ENCODE data around the gene EPHA8. TPM values are rescaled to one million over a fixed set of nuclear protein-coding genes. Genes with fewer than 3 reads are reported as not detected.

EPHA8 gene
- polyA plus RNA-seq, 2 of the 4 experiments (the other 2 are of a cell fraction) = not detected

DNA sequence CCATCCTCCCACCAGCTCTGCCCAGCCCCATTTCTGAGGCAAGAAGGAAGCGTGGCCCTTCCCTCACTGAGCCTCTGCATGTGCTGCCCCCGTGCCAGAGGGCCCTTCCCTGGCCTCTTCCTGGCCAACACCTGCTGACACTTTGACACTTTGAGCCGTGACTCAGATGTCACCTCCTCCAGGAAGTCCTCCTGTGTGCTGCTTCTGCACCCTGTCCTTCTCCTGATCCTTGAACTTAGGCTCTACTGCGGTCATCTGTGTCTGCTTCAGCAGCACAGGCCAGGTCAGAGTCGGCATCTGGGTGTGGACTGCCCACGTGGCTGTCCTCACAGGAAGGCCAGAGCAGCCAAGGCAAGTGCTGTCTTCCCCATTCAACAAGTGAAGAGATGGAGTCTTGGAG, 19.6 kb upstream of the EPHA8 start:
- no peak overlapping the region for H3K4me3 ChIP-seq
- TF ChIP-seq ZFP36 (IDR thresholded peaks at IDR 0.05; ENCODE audit: borderline replicate concordance, partially characterized antibody) (peak; percentile 80), HOXB5 (CRISPR knock-in tag; IDR thresholded peaks at IDR 0.05) (no peak)
- DNase-seq (ENCODE audit: low read depth in 1 of 2, low spot score in 1 of 2) = no peak
- ChIA-PET CTCF (no interaction called here), POLR2A (no interaction called here)
- H3K9me3 ChIP-seq = no peaks in the 10 kb centered on the region
- no peak for ATAC-seq
- no peaks in the 10 kb centered on the region for H3K4me1 ChIP-seq
- H3K27ac ChIP-seq = no peak overlapping the region
- FAIRE-seq = no peak
- 62% methylated on average over 6 of the region's 6 CpGs for WGBS (ENCODE audit: missing lambda C conversion rate)
- H3K4me2 ChIP-seq = no peak overlapping the region

DNA sequence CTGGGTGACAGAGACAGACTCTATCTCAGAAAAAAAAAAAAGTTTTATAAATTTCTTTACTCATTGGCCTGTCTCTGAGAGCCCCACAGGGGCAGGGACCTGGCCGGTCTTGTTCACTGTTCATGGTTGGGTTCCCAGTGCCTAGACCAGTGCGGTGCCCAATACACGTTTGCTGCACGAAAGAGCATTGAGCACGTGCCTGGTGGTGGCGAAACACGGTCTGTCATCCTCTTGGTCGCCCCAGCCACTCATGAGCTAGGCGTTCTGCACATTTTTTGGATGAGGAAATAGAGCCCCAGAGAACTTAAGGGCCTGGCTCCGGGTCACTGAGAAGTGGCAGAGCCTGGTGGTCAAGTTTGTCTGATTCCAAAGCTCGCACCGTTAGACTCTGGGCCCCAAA, 18.7 kb upstream of the EPHA8 start:
- Histone ChIP-seq H3K4me1 (no peaks in the 10 kb centered on the region), H3K4me2 (no peak overlapping the region), H3K4me3 (no peak overlapping the region), H3K9me3 (no peaks in the 10 kb centered on the region), H3K27ac (no peak overlapping the region)
- ChIA-PET CTCF (interaction anchor here (1.4 kb wide), 1 partner anchor 16 kb away, joined by 3 read pairs; no protein-coding TSS in a partner anchor), POLR2A (no interaction called here)
- WGBS (ENCODE audit: missing lambda C conversion rate) = 90% methylated on average over 9 of the region's 12 CpGs
- ATAC-seq (no peak), FAIRE-seq (no peak), DNase-seq (ENCODE audit: low read depth in 1 of 2, low spot score in 1 of 2) (no peak)
- TF ChIP-seq RAD21 (conservative IDR thresholded peaks at IDR 0.05 in 1 of 2, IDR thresholded peaks at IDR 0.05 in 1 of 2) (no peak), BHLHE40 (IDR thresholded peaks at IDR 0.05; ENCODE audit: low read depth, low read length) (no peak), ZFP36 (IDR thresholded peaks at IDR 0.05; ENCODE audit: borderline replicate concordance, partially characterized antibody) (no peak), NR3C1 (IDR thresholded peaks at IDR 0.05) (no peak), MAZ (IDR thresholded peaks at IDR 0.05; ENCODE audit: borderline replicate concordance, low read depth, low read length) (no peak), HEYL (CRISPR knock-in tag; IDR thresholded peaks at IDR 0.05) (no peak), CHD4 (IDR thresholded peaks at IDR 0.05; ENCODE audit: borderline replicate concordance) (no peak), ZSCAN20 (CRISPR knock-in tag; IDR thresholded peaks at IDR 0.05) (no peak)
- TF ChIP-seq, protein P1, sequence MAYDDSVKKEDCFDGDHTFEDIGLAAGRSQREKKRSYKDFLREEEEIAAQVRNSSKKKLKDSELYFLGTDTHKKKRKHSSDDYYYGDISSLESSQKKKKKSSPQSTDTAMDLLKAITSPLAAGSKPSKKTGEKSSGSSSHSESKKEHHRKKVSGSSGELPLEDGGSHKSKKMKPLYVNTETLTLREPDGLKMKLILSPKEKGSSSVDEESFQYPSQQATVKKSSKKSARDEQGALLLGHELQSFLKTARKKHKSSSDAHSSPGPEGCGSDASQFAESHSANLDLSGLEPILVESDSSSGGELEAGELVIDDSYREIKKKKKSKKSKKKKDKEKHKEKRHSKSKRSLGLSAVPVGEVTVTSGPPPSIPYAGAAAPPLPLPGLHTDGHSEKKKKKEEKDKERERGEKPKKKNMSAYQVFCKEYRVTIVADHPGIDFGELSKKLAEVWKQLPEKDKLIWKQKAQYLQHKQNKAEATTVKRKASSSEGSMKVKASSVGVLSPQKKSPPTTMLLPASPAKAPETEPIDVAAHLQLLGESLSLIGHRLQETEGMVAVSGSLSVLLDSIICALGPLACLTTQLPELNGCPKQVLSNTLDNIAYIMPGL (CRISPR knock-in tag; IDR thresholded peaks at IDR 0.05; ENCODE audit: borderline replicate concordance) = no peak
- TF ChIP-seq, protein P2, sequence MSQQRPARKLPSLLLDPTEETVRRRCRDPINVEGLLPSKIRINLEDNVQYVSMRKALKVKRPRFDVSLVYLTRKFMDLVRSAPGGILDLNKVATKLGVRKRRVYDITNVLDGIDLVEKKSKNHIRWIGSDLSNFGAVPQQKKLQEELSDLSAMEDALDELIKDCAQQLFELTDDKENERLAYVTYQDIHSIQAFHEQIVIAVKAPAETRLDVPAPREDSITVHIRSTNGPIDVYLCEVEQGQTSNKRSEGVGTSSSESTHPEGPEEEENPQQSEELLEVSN (IDR thresholded peaks at IDR 0.05; ENCODE audit: borderline replicate concordance, low read depth) = no peak
- TF ChIP-seq, protein P3, sequence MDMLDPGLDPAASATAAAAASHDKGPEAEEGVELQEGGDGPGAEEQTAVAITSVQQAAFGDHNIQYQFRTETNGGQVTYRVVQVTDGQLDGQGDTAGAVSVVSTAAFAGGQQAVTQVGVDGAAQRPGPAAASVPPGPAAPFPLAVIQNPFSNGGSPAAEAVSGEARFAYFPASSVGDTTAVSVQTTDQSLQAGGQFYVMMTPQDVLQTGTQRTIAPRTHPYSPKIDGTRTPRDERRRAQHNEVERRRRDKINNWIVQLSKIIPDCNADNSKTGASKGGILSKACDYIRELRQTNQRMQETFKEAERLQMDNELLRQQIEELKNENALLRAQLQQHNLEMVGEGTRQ (IDR thresholded peaks at IDR 0.05) = no peak

DNA sequence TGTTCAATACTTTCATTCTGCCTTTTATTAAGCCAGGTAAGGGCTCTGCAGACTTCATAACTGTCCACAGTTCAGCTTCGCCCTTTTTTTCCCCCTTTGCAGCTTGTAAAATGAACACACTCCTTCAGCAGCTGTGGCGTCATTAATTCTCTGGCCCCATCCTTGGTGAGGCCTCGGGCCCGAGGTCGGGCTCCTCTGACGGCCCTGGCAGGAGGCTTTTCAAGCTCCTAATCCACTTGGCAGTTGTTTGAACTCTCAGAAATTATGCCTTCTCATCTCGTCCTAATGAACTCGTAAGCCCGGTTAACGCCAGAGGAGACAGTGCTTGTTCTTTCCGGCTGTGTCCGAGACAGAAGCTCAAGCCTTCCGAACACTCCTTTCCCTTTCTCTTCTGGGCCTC, 18.1 kb upstream of the EPHA8 start:
- no peak for ATAC-seq
- no peak overlapping the region for H3K4me3 ChIP-seq
- no peaks in the 10 kb centered on the region for H3K9me3 ChIP-seq
- FAIRE-seq = no peak
- no peak overlapping the region for H3K27ac ChIP-seq
- H3K4me2 ChIP-seq = no peak overlapping the region
- no peak for DNase-seq (ENCODE audit: low read depth in 1 of 2, low spot score in 1 of 2)
- ChIA-PET CTCF (interaction anchor here (1.4 kb wide), 1 partner anchor 17 kb away, joined by 3 read pairs; no protein-coding TSS in a partner anchor), POLR2A (no interaction called here)
- H3K4me1 ChIP-seq = no peaks in the 10 kb centered on the region
- TF ChIP-seq CBX8 (IDR thresholded peaks at IDR 0.05) = no peak
- TF ChIP-seq FOSL2 (IDR thresholded peaks at IDR 0.05) = no peak
- TF ChIP-seq FOSL2 (CRISPR knock-in tag; IDR thresholded peaks at IDR 0.05) = no peak
- WGBS (ENCODE audit: missing lambda C conversion rate) = 61% methylated on average over 13 of the region's 13 CpGs

DNA sequence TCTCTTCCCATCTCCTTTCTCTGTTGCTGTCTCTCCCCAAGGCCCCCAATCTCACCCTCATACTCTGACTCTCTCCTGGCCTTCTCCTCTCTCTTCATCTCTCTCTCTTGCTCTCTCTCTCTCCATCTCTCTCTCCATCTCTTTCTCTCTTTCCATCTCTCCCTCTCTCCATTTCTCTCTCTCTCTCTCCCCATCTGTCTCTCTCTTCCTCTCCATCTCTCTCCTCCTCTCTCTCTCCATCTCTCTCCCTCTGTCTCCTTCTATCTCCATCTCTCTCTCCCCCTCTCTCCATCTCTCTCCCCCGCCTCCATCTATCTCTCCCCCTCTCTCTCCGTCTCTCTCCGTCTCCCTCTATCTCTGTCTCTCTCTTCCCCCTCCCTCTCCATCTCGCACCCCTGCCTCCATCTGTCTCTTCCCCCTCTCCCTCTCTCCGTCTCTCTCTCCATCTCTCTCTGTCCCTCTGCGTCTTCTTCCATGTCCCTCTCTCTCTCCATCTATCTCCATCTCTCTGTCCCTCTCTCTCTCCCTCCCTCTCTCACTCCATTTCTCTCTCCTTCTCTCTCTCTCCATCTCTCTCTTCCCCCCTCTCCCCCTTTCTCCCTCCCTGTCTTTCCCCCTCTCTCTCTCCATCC, 16.0 kb upstream of the EPHA8 start:
- H3K4me3 ChIP-seq = no peak overlapping the region
- ChIA-PET POLR2A (no interaction called here), CTCF (no interaction called here)
- FAIRE-seq (no peak), DNase-seq (ENCODE audit: low read depth in 1 of 2, low spot score in 1 of 2) (no peak), ATAC-seq (no peak)
- H3K27ac ChIP-seq = no peak overlapping the region
- WGBS (ENCODE audit: missing lambda C conversion rate) = 64% methylated on average over 5 of the region's 6 CpGs
- H3K9me3 ChIP-seq = no peaks in the 10 kb centered on the region
- no peak overlapping the region for H3K4me2 ChIP-seq
- H3K4me1 ChIP-seq = no peaks in the 10 kb centered on the region
- no peak for TF ChIP-seq CHD4 (IDR thresholded peaks at IDR 0.05; ENCODE audit: borderline replicate concordance)
- TF ChIP-seq SMC3 (IDR thresholded peaks at IDR 0.05) = no peak
- TF ChIP-seq MYC (IDR thresholded peaks at IDR 0.05; ENCODE audit: borderline replicate concordance, low read length) = no peak
- no peak for TF ChIP-seq POLR2AphosphoS2 (conservative IDR thresholded peaks at IDR 0.05; ENCODE audit: low read length)
- TF ChIP-seq, protein P1 (CRISPR knock-in tag; IDR thresholded peaks at IDR 0.05; ENCODE audit: borderline replicate concordance) = no peak
- TF ChIP-seq, protein P4, sequence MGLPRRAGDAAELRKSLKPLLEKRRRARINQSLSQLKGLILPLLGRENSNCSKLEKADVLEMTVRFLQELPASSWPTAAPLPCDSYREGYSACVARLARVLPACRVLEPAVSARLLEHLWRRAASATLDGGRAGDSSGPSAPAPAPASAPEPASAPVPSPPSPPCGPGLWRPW (IDR thresholded peaks at IDR 0.05) = no peak
- TF ChIP-seq EP300 (IDR thresholded peaks at IDR 0.05) = no peak
- TF ChIP-seq GATA3 (IDR thresholded peaks at IDR 0.05; ENCODE audit: borderline replicate concordance) = no peak
- no peak for TF ChIP-seq JUN (IDR thresholded peaks at IDR 0.05)
- TF ChIP-seq ZC3H11A (IDR thresholded peaks at IDR 0.05) = no peak
- no peak for TF ChIP-seq ESRRA (IDR thresholded peaks at IDR 0.05; ENCODE audit: borderline replicate concordance, low read length)
- no peak for TF ChIP-seq SREBF2 (IDR thresholded peaks at IDR 0.05)
- no peak for TF ChIP-seq FOSB (CRISPR knock-in tag; IDR thresholded peaks at IDR 0.05)
- no peak for TF ChIP-seq TP53 (CRISPR knock-in tag; IDR thresholded peaks at IDR 0.05)
